Measurements from ENCODE around the gene CHCHD4. TPM values are rescaled to one million over a fixed set of nuclear protein-coding genes. Genes with fewer than 3 reads are reported as not detected.

Gene CHCHD4
- total and polyA plus RNA-seq, 3 donors from 2014 or later = 13.3 to 19.1 (median 15.7) TPM

DNA sequence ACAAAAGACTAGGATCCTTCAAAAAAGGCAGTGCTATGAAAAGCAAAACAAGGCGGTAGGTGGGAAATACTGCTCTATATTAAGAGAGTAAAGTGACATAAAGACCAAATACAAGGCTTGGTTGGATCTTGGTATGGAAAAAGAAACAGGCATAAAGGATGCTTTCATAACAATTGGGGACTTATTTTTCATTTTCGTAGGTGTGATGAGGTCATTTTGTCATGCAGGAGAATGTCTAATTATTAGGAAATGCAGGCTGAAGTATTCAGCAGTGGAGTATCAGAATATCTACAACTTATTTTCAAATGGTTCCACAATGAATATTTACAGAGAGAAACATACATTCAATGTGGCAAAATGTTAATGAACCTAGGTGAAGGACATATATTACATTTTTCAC is 44.8 kb upstream of the CHCHD4 start:
- Histone ChIP-seq H3K4me3 (no peak overlapping the region), H3K27ac (no peak overlapping the region), H3K27me3 (no peaks in the 10 kb centered on the region), H3K36me3 (ENCODE audit: low read depth, missing control alignments) (no peaks in the 10 kb centered on the region), H3K4me1 (no peaks in the 10 kb centered on the region), H3K9me3 (no peaks in the 10 kb centered on the region)
- 85 to 87% methylated on average over 2 of the region's 2 CpGs for WGBS, 2 donors
- no peak for DNase-seq
- intact Hi-C loops (cut with DNase I; ENCODE audit: low total_unique reads) = no loop called here
- no peak for TF ChIP-seq POLR2A (IDR thresholded peaks at IDR 0.05)
- TF ChIP-seq, protein P1, sequence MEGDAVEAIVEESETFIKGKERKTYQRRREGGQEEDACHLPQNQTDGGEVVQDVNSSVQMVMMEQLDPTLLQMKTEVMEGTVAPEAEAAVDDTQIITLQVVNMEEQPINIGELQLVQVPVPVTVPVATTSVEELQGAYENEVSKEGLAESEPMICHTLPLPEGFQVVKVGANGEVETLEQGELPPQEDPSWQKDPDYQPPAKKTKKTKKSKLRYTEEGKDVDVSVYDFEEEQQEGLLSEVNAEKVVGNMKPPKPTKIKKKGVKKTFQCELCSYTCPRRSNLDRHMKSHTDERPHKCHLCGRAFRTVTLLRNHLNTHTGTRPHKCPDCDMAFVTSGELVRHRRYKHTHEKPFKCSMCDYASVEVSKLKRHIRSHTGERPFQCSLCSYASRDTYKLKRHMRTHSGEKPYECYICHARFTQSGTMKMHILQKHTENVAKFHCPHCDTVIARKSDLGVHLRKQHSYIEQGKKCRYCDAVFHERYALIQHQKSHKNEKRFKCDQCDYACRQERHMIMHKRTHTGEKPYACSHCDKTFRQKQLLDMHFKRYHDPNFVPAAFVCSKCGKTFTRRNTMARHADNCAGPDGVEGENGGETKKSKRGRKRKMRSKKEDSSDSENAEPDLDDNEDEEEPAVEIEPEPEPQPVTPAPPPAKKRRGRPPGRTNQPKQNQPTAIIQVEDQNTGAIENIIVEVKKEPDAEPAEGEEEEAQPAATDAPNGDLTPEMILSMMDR (IDR thresholded peaks at IDR 0.05) = no peak

DNA sequence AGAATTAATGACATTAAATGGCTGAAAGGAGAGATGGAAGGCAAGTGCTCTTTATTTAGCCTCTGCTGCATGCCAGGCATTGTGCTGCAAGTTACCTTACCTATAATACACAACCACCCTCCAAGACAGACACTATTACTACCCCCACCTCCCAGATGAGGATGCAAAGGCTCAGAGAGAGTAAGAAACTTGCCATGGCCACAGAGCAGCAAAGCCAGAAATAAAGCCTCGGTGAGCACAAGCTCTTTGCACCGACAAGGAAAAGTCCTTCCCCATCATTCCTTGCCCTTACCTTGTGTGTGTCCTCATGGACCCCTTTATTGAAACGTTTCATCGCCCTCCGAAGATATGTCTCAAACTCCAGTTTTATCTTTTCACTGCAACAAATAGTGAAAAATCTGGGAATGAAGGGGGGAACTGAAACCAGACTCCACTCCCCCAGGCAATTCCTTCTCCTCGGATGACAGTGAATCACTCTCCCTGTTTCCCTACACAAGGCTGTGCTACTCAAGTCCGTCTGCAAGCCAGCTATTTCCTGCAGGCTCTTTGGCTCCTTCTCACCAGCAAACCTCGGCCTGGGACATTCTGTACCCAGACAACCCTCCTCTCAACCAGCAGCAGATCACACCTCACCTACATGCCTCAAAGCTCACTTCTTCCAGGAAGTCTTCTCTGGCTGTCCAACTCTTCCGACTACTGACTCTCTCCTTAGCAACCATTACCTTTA is 42.4 kb upstream of the CHCHD4 start:
- DNase-seq = no peak
- no peaks in the 10 kb centered on the region for H3K4me1 ChIP-seq
- intact Hi-C loops (cut with DNase I; ENCODE audit: low total_unique reads) = no loop called here
- WGBS, 2 donors = 91 to 93% methylated on average over 9 of the region's 9 CpGs
- no peak overlapping the region for H3K27ac ChIP-seq
- no peaks in the 10 kb centered on the region for H3K36me3 ChIP-seq (ENCODE audit: low read depth, missing control alignments)
- no peak for TF ChIP-seq POLR2A (IDR thresholded peaks at IDR 0.05)
- TF ChIP-seq, protein P1 (IDR thresholded peaks at IDR 0.05) = no peak
- no peaks in the 10 kb centered on the region for H3K9me3 ChIP-seq
- H3K4me3 ChIP-seq = no peak overlapping the region
- no peaks in the 10 kb centered on the region for H3K27me3 ChIP-seq

DNA sequence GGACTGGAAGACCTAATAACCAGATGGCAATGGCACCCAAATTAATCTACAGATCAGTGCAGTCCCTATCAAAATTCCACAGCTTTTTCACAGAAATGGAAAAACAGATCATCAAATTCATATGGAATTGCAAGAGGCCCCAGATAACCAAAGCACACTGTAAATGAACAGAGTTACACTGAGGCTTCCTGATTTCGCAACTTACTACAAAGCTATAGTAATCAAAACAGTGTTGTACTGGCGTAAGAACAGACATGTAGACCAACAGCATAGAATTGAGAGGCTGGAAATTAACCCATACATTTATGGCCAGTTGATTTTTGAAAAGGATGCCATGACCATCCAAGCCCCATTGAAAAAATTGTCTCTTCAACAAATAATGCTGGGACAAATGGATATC is 37.5 kb upstream of the CHCHD4 start:
- Histone ChIP-seq H3K4me3 (no peak overlapping the region), H3K9me3 (no peaks in the 10 kb centered on the region), H3K36me3 (ENCODE audit: low read depth, missing control alignments) (no peaks in the 10 kb centered on the region), H3K27ac (no peak overlapping the region), H3K27me3 (no peaks in the 10 kb centered on the region), H3K4me1 (no peaks in the 10 kb centered on the region)
- no peak for DNase-seq
- intact Hi-C loops (cut with DNase I; ENCODE audit: low total_unique reads) = no loop called here
- WGBS, 2 donors = 95 to 96% methylated on average over 2 of the region's 2 CpGs
- TF ChIP-seq, protein P1 (IDR thresholded peaks at IDR 0.05) = no peak
- TF ChIP-seq POLR2A (IDR thresholded peaks at IDR 0.05) = no peak

DNA sequence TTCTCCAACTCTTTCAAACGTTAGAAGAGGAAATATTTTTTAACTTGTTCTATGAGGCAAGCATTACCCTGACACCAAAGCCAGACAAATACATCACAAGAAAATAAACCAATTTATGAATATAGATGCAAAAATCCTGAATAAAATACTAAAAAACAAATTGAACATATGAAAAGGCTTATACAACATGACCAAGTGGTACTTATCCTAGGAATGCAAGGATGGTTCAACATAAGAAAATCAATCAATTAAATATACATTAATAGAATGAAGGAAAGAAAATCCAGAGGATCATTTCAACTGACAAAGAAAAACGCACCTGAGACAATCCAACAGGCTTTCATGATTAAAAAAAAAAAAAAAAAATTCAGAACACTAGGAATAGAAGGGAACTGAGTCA is 36.6 kb upstream of the CHCHD4 start:
- DNase-seq = no peak
- WGBS, 2 donors = 93 to 100% methylated on average over 2 of the region's 2 CpGs
- Histone ChIP-seq H3K27ac (no peak overlapping the region), H3K4me3 (no peak overlapping the region), H3K36me3 (ENCODE audit: low read depth, missing control alignments) (no peaks in the 10 kb centered on the region), H3K4me1 (no peaks in the 10 kb centered on the region), H3K9me3 (no peaks in the 10 kb centered on the region), H3K27me3 (no peaks in the 10 kb centered on the region)
- intact Hi-C loops (cut with DNase I; ENCODE audit: low total_unique reads) = no loop called here
- TF ChIP-seq POLR2A (IDR thresholded peaks at IDR 0.05) = no peak
- TF ChIP-seq, protein P1 (IDR thresholded peaks at IDR 0.05) = no peak

DNA sequence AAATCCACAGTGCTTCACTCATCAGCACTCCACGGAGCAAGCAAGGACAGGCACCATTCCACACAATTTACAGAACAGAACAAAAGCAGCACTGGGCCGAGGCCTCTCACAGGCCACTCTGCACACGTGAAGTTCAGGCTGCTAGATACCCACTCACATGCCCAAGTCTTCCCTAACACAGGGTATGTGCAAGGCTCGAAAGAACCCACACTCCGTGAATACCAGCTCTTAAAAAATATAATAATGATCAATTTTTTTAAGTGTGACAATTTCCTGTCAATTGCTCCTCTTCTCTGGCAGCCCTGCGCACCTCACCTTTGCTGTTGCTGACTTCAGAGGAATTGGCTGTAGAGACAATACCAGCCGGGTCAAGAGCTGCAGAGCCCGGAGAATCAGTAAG is 34.8 kb upstream of the CHCHD4 start:
- Histone ChIP-seq H3K27me3 (no peaks in the 10 kb centered on the region), H3K36me3 (ENCODE audit: low read depth, missing control alignments) (no peaks in the 10 kb centered on the region), H3K4me1 (no peaks in the 10 kb centered on the region), H3K4me3 (no peak overlapping the region), H3K9me3 (no peaks in the 10 kb centered on the region), H3K27ac (no peak overlapping the region)
- 97 to 98% methylated on average over 8 of the region's 8 CpGs for WGBS, 2 donors
- TF ChIP-seq POLR2A (IDR thresholded peaks at IDR 0.05) = no peak
- TF ChIP-seq, protein P1 (IDR thresholded peaks at IDR 0.05) = no peak
- DNase-seq = no peak
- intact Hi-C loops (cut with DNase I; ENCODE audit: low total_unique reads) = no loop called here

Data from testis (tissue), 3 donors.